HG02840 (cell line): Measurements from ENCODE around the gene DSP.

Experiments used
- ATAC-seq: cut with Tn5 transposase; IDR thresholded peaks from one replicate; pipeline ENCODE4 v1.9.1; 2021; ENCODE audit warnings: mild to moderate bottlenecking, moderate library complexity, moderate number of reproducible peaks; ENCODE audit not compliant: unreplicated experiment, low FRiP score

The DSP gene

DNA sequence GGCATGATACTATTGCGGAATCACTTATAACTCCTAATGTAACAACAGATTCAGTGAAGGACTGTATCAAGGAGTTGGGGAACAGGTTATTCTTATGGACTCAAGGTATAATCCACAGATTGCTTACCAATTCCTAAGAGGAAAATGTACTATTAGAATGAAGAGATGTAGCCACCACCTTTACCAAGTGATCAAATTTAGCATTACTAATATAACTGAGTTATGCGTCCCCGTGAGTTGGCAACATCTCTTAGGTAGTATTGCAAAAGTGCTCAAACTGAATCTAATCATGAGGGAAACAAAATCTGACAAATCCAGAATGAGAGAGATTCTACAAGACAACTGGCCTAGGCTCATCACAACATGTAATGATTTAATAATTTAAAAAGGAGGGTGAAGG lies 47.8 kb downstream of the DSP start:
- ATAC-seq, result no peak

DNA sequence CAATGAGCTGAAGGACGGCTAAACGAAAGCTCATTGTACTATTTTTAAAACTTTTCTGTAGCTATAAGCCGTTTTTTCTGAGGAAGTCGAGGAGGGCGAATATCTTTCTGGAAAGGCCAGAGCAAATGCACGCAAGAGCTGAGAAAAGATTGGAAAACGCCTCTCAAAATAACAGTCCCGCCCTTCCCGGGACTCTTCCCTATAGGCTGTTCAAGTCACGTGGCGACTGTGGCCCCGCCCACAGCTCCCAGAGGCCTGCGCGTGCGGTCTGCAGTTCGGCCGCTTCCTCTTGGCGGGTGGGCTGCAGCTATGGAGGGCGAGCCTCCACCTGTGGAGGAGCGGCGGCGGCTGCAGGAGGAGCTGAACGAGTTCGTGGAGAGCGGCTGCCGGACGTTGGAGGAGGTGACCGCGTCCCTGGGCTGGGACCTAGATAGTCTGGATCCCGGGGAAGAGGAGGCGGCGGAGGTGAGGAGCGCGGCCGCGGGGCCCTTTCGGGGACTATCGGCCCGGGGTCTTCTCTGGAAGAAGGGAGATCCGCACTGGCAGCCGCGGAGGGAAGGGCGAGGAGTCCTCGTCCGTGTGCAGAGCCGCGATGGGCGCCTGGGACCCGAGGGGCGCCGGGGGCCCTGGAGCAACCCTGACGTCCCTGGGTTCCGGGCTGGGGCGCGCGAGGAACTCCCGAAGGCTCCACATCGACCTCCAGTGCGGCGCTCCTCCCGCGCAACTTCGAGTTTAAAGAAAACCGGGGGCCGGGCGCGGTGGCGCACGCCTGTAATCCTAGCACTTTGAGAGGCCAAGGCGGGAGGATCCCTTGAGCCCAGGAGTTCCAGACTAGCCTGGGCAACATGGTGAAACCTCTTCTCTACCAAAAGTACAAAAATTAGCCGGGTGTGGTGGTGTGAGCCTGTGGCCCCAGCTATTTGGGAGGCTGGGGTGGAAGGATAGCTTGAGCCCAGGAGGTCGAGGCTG lies 48.8 kb downstream of the DSP start, which contains the start of gene SNRNP48:
Gene SNRNP48, plus strand, starts transcription at position 250 of the 969 bp plus-strand sequence. Its CDS starts 60 bp downstream, at position 310.
- ATAC-seq, result peak; percentile 100

DNA sequence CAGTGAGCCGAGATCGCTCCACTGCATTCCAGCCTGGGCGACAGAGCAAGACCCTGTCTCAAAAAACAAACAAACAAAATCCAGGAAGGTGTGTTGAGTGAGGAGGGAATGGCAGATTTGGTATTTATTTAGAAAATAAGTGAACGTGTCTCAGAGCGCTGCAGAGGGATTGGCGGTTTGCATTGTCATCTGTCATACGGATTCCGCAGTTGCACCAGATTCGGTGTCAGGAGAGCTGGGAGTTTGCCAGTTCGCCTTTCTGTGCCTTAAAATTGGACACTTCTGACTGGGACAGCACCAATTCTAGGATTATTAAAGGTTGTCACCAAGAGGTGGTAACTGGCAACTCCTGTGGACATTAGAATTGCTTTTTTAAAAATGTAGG lies 49.4 kb downstream of the DSP start:
- no peak for ATAC-seq

DNA sequence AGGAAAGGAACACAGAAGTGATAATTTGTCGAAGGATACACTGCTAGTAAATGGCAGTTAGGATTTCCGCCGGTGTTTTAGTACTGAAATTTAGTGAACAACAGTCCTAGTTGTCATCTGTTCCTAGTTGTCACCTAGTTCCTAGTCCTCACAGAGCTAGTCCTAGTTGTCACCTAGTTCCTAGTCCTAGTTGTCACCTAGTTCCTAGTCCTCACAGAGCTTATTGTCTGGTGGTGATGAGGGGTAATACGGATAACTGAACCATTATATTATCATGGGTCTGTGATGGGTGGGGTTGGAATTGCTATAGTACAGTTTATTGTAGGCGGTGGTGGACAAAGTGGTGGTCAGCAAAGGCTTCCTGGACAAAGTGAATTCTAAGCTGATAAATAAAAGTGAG lies 50.3 kb downstream of the DSP start:
- ATAC-seq, result no peak

DNA sequence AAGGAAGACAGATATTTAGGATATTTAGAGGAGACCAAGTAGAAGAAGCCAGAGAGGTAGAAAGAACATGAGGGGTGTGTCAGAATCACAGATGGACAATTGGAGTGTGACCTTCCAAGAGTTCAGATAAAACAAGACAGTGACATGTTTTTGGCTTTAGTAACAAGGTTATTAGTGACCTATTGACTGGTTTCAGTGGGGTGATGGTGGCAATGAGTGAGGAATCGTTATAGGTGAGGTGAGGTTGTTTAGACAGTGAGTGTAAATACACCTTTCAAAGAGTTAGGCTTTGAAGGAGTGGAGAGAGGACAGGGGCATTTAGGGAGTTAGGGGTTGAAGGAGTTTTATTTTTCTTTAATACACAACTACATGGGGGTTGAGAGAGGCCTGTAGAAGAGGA lies 51.8 kb downstream of the DSP start:
- ATAC-seq, result no peak

DNA sequence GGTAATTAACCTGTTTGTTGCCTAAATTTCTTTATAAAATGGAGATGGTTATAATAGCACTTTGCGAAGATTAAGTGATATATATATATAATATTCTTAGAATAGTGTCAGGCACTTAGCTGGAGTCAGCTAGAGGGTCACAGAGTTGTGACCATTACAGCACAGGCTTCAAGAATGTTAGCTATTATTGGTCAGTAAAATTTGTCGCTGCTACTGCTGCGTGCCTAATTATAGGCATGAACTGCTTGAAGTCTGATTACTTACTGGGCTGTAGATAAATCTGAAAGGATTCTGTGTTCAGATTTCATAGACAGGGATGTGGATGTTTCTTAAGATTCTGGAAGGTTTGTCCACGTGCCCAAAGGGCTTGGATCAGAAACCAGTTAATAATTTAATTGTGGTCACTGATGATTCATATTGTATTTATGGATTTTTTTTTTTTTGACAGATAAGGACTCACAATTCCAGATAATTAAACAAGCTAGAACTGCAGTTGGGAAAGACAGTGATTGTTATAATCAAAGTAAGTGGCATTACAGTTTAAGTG lies 53.2 kb downstream of the DSP start:
- no peak for ATAC-seq

DNA sequence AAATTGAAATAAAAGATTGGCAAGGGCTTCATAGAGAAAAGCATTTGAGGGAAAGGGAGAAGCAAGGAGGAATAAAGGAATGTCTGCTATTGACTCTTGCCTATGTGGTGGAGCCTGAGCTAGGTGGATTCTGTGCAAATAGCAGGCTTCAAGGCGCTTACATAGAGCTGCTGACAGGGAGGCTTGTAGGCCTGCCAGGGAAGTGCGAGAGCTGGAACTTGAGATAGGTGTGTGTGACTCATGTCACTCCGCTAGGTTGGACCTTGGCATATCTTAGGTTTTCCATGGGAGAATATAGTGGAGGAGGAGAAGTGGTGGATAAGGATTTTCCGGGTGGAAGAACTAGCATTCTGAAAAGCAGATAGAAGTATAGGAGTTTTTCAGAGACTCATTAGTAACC lies 62.5 kb downstream of the DSP start:
- ATAC-seq, result no peak

DNA sequence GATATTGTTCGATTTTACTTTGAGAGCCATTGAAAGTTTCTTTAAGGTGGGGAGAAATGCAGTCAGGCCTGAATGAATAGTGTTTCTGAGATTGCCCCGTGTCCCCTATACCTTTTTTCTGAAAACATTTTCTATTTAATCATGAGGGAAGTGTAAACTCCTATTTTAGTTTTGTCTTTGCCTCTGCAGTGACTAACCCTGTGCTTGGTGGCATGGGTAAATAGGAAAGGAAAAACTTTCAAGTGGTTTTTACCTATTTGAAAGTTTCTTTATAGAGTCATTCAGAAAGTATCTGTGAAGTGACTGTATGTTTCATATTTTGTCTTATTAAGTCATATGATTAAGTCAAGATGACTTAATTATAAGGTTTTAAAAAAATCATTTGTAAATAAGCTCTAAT lies 63.0 kb downstream of the DSP start:
- no peak for ATAC-seq

DNA sequence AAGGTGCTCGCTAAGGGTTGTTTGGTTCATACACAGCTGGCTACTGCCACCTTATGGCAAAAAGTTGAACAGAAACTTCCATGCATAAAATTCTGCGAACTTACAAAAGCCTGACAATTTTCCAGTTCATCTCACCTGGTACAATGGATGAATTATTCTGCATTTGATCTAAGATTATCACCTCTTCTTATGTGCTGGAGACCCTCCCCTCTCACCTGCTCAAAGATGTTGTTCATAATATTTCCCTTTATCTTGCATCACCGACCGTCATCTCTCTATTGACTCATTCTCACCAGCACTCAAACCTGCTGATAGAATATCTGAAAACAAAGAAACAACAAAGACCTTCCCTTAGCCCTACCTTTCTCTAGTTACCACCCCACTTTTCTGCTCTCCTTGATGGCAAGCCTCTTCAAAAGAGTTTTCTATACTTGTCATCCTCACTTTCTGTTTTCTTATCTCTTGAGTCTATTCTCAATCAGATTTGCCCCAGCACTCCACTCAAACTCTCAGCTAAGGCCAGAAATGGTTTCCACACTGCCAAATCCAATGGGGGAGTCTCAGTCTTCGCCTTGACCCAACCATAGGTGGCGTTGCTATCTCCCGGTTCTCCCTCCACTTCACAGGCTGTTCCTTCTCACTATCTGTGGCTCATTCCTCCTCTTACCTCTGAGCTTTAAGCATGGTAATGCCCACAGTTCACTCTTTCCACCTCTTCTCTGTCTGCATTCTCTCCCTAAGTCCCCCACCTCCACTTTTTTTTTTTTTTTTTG lies 74.3 kb downstream of the DSP start:
- no peak for ATAC-seq

DNA sequence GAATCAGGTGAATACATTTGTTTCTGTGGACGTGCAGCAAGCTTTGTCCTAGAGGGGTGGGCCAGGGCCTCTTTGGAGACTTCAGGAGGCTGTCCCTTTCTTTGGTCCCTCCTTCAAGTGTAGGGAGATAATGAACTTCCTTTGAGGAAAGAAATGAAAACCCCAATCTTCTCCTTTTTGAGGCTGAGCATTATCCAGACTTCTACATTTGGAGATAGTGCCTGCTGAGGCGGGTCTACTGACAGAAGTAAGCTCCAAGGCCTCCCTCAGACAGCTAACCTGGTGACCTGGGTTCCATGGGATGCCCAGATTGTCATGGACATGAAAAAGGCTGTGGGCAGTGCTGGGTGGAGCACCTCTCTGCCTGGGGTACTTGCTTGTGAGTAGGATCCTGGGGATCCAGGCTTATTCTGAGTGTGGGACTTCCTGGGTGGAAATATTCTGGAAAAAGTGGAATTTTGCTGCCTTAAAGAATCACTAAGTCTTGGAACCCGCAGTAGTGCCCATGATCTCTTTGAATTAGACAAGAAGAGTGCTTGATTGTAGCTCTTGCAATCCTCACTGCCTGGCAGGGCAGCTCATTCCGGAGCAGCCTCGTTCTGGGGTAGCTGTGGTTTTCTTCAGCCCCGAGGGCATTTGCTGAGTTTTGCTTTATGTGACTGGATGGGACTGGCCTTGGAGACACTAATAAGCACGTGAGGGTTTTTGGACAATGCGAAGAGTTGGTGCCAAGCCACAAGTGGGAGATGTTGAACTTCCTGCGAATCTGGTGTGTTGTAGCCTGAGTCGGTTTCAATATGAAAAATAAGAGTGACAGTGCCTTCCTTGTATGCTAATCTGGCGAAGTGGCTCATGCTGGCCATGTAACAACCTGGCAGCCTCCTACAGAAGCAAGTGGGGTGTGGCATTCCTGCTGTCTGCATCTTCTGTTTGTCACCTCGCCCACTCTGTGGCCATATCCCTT lies 76.6 kb downstream of the DSP start:
- ATAC-seq, result no peak

DNA sequence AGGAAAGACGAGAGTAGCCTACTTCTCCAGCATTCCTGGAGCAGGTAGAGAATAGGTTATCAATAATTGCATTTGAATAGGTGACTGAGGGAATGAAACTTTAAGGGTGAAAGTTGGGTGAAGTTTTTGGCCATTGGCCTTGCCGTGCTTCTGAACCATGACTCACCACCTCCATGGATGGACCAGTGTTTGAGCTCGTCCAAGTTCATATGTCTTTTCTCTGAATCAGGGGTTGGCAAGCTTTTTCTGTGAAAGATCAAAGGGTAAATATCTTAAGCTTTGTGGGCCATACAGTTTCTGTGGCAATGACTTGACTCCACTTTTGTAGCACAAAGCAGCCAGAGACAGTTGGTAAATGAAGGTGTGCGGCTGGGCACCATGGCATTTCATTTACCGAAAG lies 80.3 kb downstream of the DSP start:
- ATAC-seq, result no peak

DNA sequence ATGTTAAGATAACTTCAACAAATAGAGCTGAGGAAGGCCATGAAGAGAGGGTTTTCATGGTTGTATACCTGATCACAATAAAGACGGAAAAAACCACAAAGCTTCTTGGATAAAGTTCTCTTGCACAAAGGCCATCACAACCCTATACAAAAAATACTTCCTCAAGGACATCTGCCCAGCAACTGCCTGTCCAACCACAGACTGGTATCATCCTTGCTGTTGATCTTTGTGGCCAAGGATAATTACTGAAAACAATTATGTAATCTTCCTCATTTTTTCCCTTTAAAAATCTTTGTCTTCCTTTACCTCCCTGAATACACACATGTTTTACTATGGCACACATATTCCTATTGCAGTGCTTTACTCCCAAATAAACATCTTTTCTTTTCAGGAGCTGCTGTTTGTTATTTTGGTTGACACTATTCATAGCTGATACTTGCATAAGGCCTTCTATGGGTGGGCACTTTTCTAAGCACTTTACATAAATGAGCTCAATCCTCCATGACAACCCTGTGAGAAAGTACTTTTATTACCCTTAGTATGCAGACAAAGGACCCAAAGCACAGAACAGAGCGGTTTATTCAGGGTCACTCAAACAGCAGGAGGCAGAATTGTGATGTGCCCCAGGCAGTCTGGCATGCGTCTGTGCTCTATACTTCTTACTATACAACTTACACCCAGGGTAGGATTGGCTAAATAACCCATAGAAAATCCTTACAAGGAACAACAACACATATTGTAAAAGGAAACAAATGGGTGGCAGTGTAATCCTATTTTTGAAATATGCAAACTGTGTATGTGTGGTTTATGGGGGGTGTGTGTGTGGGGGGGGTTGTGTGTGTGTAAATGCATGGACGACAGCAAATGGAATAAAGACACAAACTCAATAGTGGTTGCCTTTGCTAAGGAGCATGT lies 83.6 kb downstream of the DSP start:
- no peak for ATAC-seq

DNA sequence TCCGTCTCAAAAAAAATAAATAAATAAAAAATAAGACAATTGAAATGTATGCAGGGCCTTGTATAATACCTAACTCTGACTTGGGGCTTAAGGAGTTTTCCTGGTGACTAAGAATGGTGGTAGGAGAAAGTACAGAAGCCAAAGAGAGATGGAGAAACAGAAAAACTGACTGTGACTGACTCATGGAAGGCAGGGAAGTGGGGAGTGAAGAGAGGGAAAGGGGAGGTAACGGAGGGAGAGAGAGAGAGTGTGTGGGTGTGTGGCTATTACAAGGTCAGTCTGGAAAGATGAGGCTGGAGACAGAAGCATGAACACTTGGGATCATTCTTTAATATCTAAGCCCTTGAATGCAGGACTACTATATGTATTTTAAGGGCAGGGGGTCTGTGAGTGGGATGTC lies 87.0 kb downstream of the DSP start:
- no peak for ATAC-seq

DNA sequence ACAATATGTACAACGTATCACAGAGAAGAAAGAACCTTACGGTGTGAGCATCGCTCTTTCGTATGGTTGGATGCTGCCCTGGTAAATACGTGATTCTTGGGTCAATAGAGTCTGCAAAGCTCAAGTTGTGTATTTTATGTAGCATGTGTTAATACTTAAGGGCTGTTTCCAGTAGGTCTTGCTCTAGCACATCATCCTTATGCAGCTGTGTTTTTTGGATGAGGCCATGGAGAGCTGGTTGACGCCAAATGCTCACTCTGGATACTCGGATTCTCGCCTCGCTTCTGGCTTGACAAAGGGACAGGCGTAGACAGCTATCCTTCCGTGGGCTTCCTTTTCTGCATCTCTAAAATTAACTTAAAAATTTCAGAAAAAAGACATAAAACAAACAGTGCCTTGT lies 87.4 kb downstream of the DSP start:
- ATAC-seq, result no peak

DNA sequence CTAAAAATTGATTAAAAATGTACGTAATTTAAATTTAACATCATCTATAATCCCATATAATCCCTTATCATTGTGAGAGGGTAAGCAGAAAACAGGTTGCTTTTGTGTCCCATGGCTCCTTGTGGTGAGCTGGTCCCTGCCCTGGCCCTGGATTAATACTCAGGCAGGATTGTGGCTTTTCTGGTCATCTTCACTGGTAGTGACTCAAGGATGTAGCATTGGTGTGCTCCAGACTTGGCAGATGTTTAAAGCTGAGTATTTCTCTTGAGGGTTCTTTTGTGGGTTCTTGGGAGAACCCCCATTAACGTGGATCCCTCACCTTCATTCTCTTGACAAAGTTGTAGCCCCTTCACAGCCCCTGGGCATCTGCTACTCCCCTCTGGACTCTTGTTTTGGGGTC lies 87.8 kb downstream of the DSP start:
- no peak for ATAC-seq

DNA sequence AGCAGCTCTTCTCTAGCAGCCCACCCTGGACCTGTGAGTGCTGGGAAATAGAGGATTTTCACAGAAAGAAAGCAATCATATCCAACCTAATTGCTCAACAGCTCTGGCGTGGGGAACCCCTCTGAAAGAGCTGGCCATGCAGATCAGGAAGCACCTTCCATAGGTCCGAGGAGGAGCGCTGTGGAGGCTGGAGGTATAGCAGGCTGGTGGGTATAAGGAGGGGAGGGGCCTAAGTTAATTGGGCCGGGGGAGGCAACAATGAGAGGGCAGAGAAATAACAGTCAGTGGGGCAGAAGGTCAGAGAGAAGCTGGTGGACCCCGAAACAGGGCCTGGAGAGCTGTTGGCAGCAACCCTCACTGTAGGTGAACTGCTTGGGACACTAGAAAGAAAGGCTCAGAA lies 89.3 kb downstream of the DSP start:
- ATAC-seq, result no peak

DNA sequence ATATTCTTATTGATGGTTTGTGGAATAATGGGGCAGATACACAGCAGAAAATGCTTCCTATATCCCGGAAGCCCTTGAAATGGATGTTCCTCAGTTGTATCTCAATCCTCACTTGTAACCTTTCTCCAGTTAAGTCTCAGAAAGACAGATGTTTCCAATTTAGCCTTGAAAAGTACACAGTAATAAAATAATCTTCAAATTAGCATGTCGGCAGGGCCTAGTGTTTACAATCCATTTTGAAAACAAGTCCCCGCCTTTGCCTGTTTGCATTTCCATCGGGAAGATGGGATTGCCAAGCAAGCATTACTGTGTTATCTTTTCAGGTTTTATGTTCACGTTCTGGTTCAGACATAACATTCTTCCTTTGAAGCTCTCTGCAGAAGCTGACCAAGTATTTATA lies 90.0 kb downstream of the DSP start:
- ATAC-seq, result no peak

DNA sequence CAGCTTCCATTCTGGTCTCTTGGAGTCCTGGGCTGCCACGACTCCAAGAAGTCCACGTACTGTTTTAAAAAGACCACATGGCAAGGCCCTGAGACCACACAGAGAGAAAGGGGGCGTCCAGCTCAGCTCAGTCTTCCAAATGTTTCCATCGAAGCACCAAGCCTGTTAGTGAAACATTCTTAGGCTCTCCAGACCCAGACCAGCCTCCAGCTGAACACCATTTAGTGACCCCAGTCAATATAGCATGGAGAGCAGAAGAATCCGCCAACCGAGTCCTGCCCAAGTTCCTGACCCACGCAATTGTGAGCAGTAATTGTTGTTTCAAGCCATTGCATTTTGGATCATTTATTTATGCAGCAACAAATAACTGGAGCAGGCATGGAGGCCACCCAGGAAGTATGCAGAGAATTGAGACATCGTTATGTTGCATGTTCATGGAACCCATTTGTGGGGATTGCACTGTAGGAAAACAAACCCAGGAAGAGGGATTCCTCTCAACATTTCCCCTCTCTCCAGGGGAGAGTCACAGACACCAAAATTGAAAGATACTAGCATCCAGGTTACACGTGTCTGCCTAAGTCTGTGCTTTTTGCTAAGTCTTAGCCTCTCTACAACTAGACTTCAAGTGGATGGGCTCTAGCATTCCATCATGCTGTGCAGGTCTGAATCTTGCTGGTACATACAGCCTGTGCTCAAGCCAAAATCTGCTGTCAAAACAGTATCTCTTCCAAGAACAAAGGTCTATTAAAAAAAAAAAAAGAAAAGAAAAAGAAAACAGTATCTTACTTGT lies 91.2 kb downstream of the DSP start:
- ATAC-seq, result no peak
